HFFc6 (cell line): Measurements from ENCODE around the gene USH1C. TPM values are rescaled to one million over a fixed set of nuclear protein-coding genes. Genes with fewer than 3 reads are reported as not detected.

ENCODE experiments used
- DNase-seq: peaks from one replicate; pipeline ENCODE4 v3.0.0-alpha.2; 2018
- H3K27ac Mint-ChIP-seq: 2 replicates; pipeline ENCODE4 v1.8.0; 2020; ENCODE audit warnings: mild to moderate bottlenecking, mixed read lengths
- H3K27me3 Mint-ChIP-seq: 2 replicates; pipeline ENCODE4 v1.8.0; 2021; ENCODE audit warnings: mild to moderate bottlenecking, moderate library complexity, mixed read lengths; ENCODE audit not compliant: insufficient read depth
- H3K36me3 Mint-ChIP-seq: 2 replicates; pipeline ENCODE4 v1.8.0; 2021; ENCODE audit warnings: low read depth, mixed read lengths
- H3K4me1 Mint-ChIP-seq: 2 replicates; pipeline ENCODE4 v1.8.0; 2020; ENCODE audit warnings: low read depth, mixed read lengths
- H3K4me3 Mint-ChIP-seq: 2 replicates; pipeline ENCODE4 v1.8.0; 2020; ENCODE audit warnings: mild to moderate bottlenecking, moderate library complexity, mixed read lengths
- H3K9me3 Mint-ChIP-seq: 2 replicates; pipeline ENCODE4 v1.8.0; 2020; ENCODE audit warnings: mild to moderate bottlenecking, mixed read lengths
- total RNA-seq, 6 experiments: library from RNA; stranded (reverse); fragmentation: NEBNext Ultra II Directional; extraction: Animal tissue kit (Norgen Biotek cat#: 25700); gene quantifications; 2 replicates in 1 of 6; 3 replicates in 5 of 6; pipeline ENCODE4 v1.2.3, GENCODE V29; 2021
- TF ChIP-seq, protein P1 (sequence below): fragments of 200-600 bp; sonication (generic); IDR thresholded peaks from 2 replicates; pipeline ENCODE4 v1.5.0; 2021; ENCODE audit warnings: antibody characterized with exemption, mild to moderate bottlenecking

The USH1C gene
- total RNA-seq, 6 experiments from 2014 or later: not detected

DNA sequence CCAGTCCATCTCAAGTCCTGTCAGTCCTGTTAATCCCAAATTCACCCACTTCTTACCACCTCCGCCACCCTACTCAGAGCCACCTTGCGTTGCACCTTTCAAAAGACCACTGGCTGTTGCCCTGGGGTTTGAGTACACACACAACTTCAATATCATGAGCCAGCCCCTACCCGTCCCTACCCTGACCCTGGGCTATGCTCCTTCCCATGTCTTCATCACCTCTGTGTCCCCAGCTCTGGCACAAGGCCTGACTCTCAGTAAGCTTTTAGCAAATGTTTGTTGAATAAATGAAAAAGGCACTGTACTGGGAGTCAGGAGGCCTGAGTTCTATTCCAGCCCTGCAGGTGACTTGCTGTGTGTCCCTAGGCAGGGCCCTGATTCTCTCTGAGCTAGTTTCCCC lies 29.3 kb upstream of the USH1C start:
- Mint-ChIP-seq H3K4me1 (no peaks in the 10 kb centered on the region), H3K27ac (no peak overlapping the region), H3K9me3 (no peaks in the 10 kb centered on the region), H3K4me3 (no peak overlapping the region), H3K36me3 (no peaks in the 10 kb centered on the region), H3K27me3 (peaks cover 16% of the 10 kb centered on the region)
- DNase-seq: no peak
- TF ChIP-seq, protein P1, sequence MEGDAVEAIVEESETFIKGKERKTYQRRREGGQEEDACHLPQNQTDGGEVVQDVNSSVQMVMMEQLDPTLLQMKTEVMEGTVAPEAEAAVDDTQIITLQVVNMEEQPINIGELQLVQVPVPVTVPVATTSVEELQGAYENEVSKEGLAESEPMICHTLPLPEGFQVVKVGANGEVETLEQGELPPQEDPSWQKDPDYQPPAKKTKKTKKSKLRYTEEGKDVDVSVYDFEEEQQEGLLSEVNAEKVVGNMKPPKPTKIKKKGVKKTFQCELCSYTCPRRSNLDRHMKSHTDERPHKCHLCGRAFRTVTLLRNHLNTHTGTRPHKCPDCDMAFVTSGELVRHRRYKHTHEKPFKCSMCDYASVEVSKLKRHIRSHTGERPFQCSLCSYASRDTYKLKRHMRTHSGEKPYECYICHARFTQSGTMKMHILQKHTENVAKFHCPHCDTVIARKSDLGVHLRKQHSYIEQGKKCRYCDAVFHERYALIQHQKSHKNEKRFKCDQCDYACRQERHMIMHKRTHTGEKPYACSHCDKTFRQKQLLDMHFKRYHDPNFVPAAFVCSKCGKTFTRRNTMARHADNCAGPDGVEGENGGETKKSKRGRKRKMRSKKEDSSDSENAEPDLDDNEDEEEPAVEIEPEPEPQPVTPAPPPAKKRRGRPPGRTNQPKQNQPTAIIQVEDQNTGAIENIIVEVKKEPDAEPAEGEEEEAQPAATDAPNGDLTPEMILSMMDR: no peak

GRCh38 chr11:17572791-17573460 lies 28.7 kb upstream of the USH1C start:
- peaks cover 13% of the 10 kb centered on the region for H3K27me3 Mint-ChIP-seq
- no peak overlapping the region for H3K27ac Mint-ChIP-seq
- no peaks in the 10 kb centered on the region for H3K9me3 Mint-ChIP-seq
- no peak for DNase-seq
- TF ChIP-seq, protein P1: no peak
- H3K36me3 Mint-ChIP-seq: no peaks in the 10 kb centered on the region
- H3K4me3 Mint-ChIP-seq: no peak overlapping the region
- H3K4me1 Mint-ChIP-seq: no peaks in the 10 kb centered on the region

DNA sequence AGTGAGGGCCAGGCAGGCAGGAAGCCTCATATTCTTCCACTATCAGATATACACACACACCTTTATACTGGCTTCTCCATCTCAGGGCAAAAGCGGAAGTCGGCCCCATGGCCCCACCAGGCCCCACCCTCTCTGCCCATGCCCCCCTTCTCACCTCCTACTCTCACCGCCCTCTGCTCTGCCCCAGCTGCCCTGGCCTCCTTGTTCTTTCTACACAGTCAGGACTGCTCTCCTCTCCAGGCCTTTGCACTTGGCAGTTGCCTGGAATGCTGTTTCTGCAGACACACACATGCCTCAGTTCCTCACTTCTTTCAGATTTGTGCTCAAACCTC lies 28.1 kb upstream of the USH1C start:
- DNase-seq: no peak
- TF ChIP-seq, protein P1: no peak
- H3K4me3 Mint-ChIP-seq: no peak overlapping the region
- no peak overlapping the region for H3K27ac Mint-ChIP-seq
- H3K4me1 Mint-ChIP-seq: no peaks in the 10 kb centered on the region
- peaks cover 16% of the 10 kb centered on the region for H3K27me3 Mint-ChIP-seq
- H3K36me3 Mint-ChIP-seq: no peaks in the 10 kb centered on the region
- H3K9me3 Mint-ChIP-seq: no peaks in the 10 kb centered on the region

DNA sequence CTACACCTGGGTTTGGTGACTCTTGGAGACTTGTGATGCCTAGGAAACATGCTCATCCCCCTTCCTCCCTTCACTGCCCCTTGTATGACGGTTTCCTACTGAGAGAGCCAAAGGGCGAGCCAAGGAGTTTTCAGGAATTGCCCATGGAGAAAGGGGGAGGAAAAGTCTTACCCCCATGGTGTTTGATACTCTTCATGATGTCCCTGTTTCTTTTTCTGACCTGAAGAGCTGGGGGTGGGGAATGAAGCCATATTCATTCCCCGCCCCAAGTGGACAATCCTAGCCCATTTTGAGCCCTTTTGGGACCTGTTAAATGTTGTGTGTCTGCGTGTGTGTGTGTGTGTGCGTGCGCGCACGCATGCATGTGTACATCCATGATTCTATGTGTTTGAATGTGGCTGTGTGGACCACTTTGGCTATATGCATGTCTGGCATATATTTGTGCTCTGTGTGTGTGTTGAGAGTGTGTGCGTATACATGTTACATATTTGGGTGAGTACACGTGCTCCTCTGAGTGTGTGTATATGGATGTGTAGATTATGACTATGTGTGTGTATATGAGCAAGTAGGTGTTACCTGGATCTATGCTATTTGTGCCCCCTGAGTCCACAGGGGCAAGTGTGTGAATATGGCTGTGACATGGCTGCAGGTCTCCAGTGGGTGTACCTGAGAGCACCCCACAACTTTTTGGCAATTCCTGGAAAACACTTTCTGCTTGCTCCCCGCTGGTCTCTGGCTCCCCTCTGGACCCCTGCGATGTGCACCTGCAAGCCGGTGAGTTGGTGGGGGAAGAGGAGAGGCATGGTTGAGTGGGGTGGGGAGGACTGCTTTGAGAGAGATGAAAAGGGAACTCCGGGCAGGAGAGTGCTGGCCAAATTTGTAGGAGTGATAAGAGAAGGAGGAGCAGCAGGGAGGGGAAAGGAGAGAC lies 27.5 kb upstream of the USH1C start:
- Mint-ChIP-seq H3K9me3 (no peaks in the 10 kb centered on the region), H3K27ac (no peak overlapping the region), H3K36me3 (no peaks in the 10 kb centered on the region), H3K4me3 (no peak overlapping the region), H3K4me1 (no peaks in the 10 kb centered on the region), H3K27me3 (peaks cover 16% of the 10 kb centered on the region)
- no peak for DNase-seq
- TF ChIP-seq, protein P1: no peak

GRCh38 chr11:17570034-17570433 lies 25.8 kb upstream of the USH1C start:
- H3K27ac Mint-ChIP-seq: no peak overlapping the region
- no peak for DNase-seq
- no peaks in the 10 kb centered on the region for H3K36me3 Mint-ChIP-seq
- no peaks in the 10 kb centered on the region for H3K9me3 Mint-ChIP-seq
- no peaks in the 10 kb centered on the region for H3K4me1 Mint-ChIP-seq
- H3K27me3 Mint-ChIP-seq: peaks cover 16% of the 10 kb centered on the region
- TF ChIP-seq, protein P1: no peak
- H3K4me3 Mint-ChIP-seq: no peak overlapping the region
